DOHH2 (cell line): ENCODE results near the gene TOGARAM1.

ENCODE experiments used
- H3F3A ChIP-seq: fragments of 200-600 bp; sonication (generic), shearing (Covaris generic); 2 replicates; pipeline ENCODE4 v1.6.0; 2016; ENCODE audit warnings: antibody characterized with exemption, mild to moderate bottlenecking; ENCODE audit not compliant: control insufficient read depth, insufficient read depth
- H3K27ac ChIP-seq: fragments of 200-600 bp; sonication (generic); 2 replicates; pipeline ENCODE4 v1.5.1; 2014; ENCODE audit warnings: low read depth, mild to moderate bottlenecking, low read length, moderate library complexity
- H3K27me3 ChIP-seq: fragments of 200-600 bp; sonication (generic); 2 replicates; pipeline ENCODE4 v1.6.1; 2014; ENCODE audit warnings: mild to moderate bottlenecking, low read length, mixed read lengths; ENCODE audit not compliant: control insufficient read depth
- H3K36me3 ChIP-seq: fragments of 200-600 bp; sonication (generic); 2 replicates; pipeline ENCODE4 v1.6.1; 2014; ENCODE audit warnings: mild to moderate bottlenecking, low read length, moderate library complexity, mixed read lengths; ENCODE audit not compliant: control insufficient read depth
- H3K4me1 ChIP-seq: fragments of 200-600 bp; sonication (generic); 2 replicates; pipeline ENCODE4 v1.6.1; 2014; ENCODE audit warnings: mild to moderate bottlenecking, low read length, mixed read lengths; ENCODE audit not compliant: control insufficient read depth
- H3K4me2 ChIP-seq: fragments of 200-600 bp; sonication (generic); 2 replicates; pipeline ENCODE4 v1.6.0; 2014; ENCODE audit warnings: mild to moderate bottlenecking, low read length, moderate library complexity
- H3K4me3 ChIP-seq: fragments of 200-600 bp; sonication (generic); 2 replicates; pipeline ENCODE4 v1.5.1; 2014; ENCODE audit warnings: mild to moderate bottlenecking, low read length, mixed read lengths
- H3K79me2 ChIP-seq: fragments of 200-600 bp; sonication (generic); 2 replicates; pipeline ENCODE4 v1.6.1; 2014; ENCODE audit warnings: mild to moderate bottlenecking, low read length, mixed read lengths; ENCODE audit not compliant: control insufficient read depth
- H3K9me2 ChIP-seq: fragments of 200-600 bp; sonication (generic); replicated peaks from 2 replicates; pipeline ENCODE4 v1.6.1; 2014; ENCODE audit warnings: mild to moderate bottlenecking, low read length, mixed read lengths; ENCODE audit not compliant: control insufficient read depth
- H3K9me3 ChIP-seq: fragments of 200-600 bp; sonication (generic); 2 replicates; pipeline ENCODE4 v1.6.1; 2014; ENCODE audit warnings: antibody characterized with exemption, low read length, mixed read lengths; ENCODE audit not compliant: control insufficient read depth, insufficient read depth
- H4K20me1 ChIP-seq: fragments of 200-600 bp; sonication (generic); 2 replicates; pipeline ENCODE4 v1.6.0; 2014; ENCODE audit warnings: low read depth, mild to moderate bottlenecking, antibody characterized with exemption, low read length, moderate library complexity; ENCODE audit not compliant: control insufficient read depth, insufficient read depth
- CTCF ChIP-seq: fragments of 200-600 bp; sonication (generic); IDR thresholded peaks from one replicate; pipeline ENCODE4 v1.5.1; 2014; ENCODE audit warnings: antibody characterized with exemption, mild to moderate bottlenecking, low read depth, low read length; ENCODE audit not compliant: poor library complexity, severe bottlenecking
- EZH2phosphoT487 ChIP-seq: fragments of 200-600 bp; sonication (generic); IDR thresholded peaks from 2 replicates; pipeline ENCODE4 v1.6.1; 2017; ENCODE audit warnings: borderline replicate concordance, mild to moderate bottlenecking, antibody characterized with exemption, low read length, moderate library complexity, mixed read lengths

Gene TOGARAM1

GRCh38 chr14:45003924-45004323 is 41.9 kb downstream of the TOGARAM1 start:
- Histone ChIP-seq H3K27me3 (no peaks in the 10 kb centered on the region), H3K4me3 (no peak overlapping the region), H3K36me3 (peaks cover 3% of the 10 kb centered on the region), H3K4me2 (no peak overlapping the region), H3K9me2 (no peaks in the 10 kb centered on the region), H3K9me3 (no peaks in the 10 kb centered on the region), H4K20me1 (no peaks in the 10 kb centered on the region), H3F3A (0 out of 2 replicates have a peak, but pooled peaks cover 3% of the 10 kb centered on the region), H3K79me2 (no peaks in the 10 kb centered on the region), H3K4me1 (no peaks in the 10 kb centered on the region), H3K27ac (no peak overlapping the region)
- TF ChIP-seq CTCF (no peak), EZH2phosphoT487 (no peak)

GRCh38 chr14:45015133-45015532 is 53.1 kb downstream of the TOGARAM1 start:
- Histone ChIP-seq H3K79me2 (no peaks in the 10 kb centered on the region), H3F3A (no peaks in the 10 kb centered on the region), H3K9me3 (no peaks in the 10 kb centered on the region), H4K20me1 (no peaks in the 10 kb centered on the region), H3K27ac (no peak overlapping the region), H3K4me3 (no peak overlapping the region), H3K36me3 (0 out of 2 replicates have a peak, but pooled peaks cover 5% of the 10 kb centered on the region), H3K4me1 (no peaks in the 10 kb centered on the region), H3K27me3 (no peaks in the 10 kb centered on the region), H3K9me2 (no peaks in the 10 kb centered on the region), H3K4me2 (no peak overlapping the region)
- TF ChIP-seq CTCF, result no peak
- TF ChIP-seq EZH2phosphoT487, result no peak

- no peak overlapping the region for H3K4me2 ChIP-seq
- TF ChIP-seq EZH2phosphoT487 (no peak), CTCF (no peak)
- H3K36me3 ChIP-seq, result peaks cover 4% of the 10 kb centered on the region; the same call in 1 of the 2 replicates
- H3K4me1 ChIP-seq, result no peaks in the 10 kb centered on the region
- H3K9me3 ChIP-seq, result no peaks in the 10 kb centered on the region
- H3K27me3 ChIP-seq, result no peaks in the 10 kb centered on the region
- no peak overlapping the region for H3K4me3 ChIP-seq
- H4K20me1 ChIP-seq, result no peaks in the 10 kb centered on the region
- no peak overlapping the region for H3K27ac ChIP-seq
- H3K79me2 ChIP-seq, result no peaks in the 10 kb centered on the region
- H3K9me2 ChIP-seq, result no peaks in the 10 kb centered on the region
- no peaks in the 10 kb centered on the region for H3F3A ChIP-seq
These were observed 66.2 kb downstream of the TOGARAM1 start for GRCh38 chr14:45028107-45028626.
